GM18909 (cell line): ENCODE results near the gene SLC9A1.

Experiments
- ATAC-seq: cut with Tn5 transposase; IDR thresholded peaks from one replicate; pipeline ENCODE4 v1.9.1; 2021; ENCODE audit warnings: mild to moderate bottlenecking; ENCODE audit not compliant: unreplicated experiment, poor library complexity

Gene SLC9A1

DNA sequence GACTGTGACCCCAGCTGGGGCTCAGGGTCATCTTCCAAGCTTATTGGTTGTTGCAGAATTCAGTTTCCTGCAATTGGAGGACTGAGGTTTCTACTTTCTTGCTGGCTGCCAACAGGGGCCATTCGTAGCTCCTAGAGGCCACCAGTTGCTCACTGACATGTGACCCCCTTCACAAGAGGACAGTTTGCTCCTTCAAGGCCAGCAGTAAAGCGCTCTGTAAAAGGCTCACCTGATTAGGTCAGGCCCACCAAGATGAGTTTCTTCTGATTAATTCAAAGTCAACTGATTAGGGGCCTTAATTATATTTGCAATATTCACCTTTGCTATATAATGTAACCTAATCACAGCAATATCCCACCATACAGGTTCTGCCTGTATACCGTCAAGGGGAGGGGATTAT is 68.9 kb downstream of the SLC9A1 start:
- no peak for ATAC-seq

DNA sequence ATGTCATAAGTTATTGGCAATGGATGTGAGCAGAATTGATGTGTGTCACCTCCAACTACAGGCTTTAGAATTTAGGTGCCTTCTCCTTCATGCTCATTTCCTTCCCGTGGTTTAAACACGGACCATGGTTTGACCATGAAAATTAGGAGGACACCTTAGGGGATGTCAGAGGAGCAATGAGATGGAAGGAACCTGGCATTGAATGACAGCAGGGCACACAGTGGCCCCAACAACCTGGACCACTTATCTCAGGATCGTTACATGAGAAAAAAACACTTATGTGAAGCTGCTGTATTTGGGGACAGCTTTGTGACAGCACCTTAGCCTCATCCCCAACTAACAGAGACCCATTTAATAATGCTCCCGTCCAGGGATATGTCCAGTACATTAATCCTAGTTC is 70.8 kb downstream of the SLC9A1 start:
- no peak for ATAC-seq

DNA sequence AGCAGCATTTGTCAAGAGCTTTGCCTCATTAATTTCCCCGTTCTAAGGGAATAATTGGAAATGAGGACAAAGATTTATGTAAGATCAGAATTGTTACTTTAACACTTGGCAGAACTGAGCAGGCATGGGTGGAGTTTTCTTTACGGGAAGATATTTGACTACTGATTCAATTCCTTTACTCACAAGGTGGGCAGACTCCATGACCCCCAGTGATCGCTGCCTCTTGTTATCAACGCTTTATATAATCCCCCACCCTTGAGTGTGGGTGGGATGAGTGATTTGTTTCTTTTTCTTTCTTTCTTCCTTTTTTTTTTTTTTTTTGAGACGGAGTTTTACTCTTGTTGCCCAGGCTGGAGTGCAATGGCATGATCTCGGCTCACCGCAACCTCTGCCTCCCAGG is 77.0 kb downstream of the SLC9A1 start:
- ATAC-seq, result no peak

DNA sequence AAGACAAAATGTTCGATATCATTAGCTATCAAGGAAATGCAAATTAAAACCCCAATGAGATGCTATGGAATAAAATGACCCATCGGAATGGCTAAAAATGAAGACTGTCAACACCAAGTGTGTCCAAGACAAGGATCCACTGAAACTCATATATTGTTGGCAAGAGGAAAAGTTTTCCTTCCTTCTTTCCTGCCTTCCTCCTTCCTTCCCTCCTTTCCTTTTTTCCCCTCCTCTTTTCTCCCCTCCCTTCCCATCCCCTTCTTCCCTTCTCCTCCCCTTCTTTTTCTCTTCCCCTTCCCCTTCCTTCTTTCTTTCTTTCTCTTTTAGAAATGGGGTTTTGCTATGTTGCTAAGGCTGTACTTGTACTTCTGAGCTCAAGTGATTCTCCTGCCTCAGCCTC is 78.1 kb downstream of the SLC9A1 start:
- ATAC-seq, result no peak

DNA sequence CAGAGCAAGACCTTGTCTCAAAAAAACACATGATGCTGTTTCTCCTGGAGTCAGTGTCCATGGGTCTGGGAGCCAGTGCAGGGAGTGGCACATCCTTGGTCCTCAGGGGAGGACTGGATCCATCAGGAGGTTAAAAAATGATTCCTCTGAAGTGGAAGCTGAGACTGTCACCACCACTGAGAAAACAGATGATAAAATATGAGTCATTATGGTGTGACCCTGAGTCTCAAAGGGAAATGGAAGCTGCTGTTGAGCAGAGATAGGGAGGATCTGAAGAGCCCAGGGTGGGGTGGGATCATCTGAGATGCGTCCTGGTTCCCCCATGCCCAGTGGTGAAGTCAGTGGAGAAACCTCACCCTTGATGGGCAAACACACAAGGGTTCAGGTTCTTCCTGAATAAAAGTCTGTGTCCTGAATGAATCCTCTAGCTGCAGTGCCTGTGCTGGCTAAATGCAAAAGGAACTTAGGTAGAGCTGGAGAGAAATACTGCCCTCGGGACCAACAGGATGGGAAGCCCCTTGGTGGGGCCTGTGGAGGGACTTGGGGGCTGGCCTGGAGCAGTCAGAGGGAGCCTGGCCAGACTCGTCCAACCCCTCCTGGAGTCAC is 80.6 kb downstream of the SLC9A1 start:
- ATAC-seq, result no peak

DNA sequence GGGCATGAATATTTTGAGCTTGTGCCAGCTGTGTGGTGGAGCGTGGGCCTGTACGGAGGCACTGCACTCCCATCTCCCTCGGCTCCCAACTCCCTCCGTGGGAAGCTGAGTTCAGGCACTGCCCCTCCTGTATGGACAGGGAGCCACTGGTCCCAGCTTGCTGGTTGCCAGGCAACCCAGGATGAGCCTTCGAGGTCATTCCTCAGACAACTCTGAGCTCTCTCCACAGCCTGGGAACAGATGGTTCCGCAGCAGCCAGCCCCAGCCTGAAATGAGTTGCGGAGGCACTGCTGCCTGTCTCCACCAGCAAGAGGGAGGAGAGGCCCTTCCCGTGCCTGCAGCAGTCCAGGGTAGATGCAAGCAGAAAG is 83.9 kb downstream of the SLC9A1 start:
- ATAC-seq, result no peak

DNA sequence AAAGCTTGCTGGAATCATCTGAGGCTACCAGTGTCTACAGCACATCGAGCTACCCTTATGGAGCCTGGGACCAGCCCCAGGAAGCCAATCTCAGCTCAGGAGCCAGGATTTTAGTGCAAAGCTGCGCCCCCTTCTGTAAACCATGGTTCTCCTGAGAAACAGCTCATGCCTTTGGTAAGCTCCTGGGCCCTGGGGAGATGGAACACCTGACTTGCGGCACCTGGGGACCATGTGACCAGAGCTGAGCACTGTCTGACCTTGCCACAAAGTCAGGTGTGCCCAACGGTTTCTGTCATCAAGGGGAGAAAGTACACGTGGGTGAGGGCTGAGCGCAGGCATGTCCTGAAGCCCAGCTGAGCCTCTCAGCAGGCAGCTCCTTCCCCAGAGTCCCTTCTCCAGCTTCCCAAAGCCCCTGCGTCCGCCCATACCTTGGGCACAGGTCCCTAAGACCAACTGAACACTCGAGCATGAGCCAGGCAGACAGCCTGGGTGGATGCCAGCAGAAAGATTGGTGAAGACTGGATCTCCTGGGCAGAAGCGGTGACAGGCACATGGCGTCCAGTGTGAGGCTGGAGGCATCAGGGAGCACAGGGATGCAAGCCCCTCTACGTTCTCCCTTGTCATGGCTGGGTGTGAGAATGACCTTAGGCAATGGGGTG is 84.4 kb downstream of the SLC9A1 start:
- no peak for ATAC-seq

DNA sequence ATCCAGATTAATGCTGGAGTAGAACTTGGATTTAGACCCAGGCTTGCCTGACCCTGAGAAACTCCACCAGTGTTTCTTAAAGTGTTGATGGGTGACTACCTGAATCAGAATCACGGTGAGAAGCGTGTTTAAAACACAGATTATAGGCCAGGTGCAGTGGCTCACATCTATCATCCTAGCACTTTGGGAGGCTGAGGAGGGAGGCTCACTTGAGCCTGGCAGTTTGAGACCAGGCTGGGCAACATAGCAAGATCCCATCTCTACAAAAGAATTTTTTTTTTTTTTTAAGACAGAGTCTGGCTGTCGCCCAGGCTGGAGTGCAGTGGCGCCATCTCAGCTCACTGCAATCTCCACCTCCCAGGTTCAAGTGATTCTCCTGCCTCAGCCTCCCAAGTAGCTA is 86.0 kb downstream of the SLC9A1 start:
- no peak for ATAC-seq

DNA sequence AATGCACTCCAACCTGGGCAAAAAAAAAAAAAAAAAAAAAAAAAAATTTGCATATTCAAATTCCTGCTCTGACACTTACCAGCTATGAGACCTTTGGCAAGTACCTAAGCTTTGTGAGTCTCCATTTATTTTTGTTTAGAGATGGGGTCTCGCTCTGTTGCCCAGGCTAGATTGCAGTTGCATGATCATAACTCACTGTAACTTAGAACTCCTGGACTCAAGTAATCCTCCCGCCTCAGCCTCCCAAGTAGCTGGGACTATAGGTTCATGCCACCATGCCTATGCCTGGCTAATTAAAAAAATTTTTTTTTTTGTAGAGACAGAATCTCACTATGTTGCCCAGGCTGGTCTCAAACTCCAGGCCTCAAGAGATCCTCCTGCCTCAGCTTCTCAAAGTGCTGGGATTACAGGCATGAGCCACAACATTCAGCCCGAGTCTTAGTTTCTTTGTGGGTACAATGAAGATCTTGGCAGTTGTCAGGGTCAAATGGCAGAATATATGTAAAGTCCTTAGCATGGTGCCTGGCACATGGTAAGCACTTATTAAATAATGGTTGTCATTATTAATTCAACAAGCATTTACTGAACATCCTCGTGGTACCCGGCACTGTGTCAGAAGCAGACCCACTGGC is 88.8 kb downstream of the SLC9A1 start:
- no peak for ATAC-seq

DNA sequence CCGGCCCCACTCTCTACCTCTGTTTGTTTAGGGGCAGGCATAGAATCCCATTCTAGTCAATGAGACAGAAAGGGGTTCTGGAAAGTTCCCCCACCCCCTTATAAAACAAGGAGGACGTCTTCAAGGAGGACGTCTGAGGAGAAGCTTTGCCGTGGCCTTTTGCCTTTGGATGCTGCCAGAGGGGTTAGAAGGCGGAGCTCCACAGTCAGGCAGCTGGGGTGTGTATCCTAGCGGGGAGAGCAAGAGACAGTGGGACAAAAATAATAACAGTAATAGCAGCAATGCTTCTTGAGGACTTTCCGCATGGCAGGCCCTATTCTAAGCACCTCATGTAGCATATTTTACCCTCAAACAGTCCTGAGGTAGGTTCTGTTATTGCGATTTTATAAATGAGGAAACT is 94.0 kb downstream of the SLC9A1 start:
- ATAC-seq, result no peak

DNA sequence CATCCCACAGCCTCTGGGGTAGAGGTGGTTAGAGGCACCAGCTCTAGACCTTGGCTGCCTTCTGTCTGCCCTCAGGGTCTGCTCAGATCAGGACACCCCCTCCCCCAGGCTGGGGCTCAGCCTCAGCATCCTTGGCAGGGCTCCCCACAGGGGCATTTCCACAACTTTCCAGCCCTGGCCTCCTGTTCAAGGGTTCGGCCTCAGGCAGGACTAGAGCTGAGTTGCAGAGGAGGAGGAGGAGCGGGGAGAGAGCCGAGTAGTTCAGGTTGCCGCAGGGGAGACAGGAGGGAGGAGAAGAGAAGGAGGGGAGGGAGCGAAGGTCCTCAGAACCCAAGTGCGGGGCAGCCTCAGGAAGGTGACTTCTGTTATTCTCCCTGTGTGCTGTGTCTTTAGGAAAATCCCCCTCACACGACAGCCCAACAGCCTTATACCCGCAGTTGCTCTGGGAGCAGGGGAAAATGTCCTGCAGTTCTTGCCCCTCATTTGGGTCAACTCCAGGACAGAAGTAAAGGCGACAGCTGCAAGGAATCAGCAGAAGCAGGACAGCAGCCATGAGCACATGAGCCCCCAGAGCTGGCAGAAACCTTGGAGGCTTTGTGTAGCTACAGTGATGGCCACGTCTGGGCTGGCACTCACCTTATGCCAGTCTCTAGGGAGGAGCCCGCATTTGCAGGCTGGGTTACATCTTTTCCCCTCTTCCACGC is 95.8 kb downstream of the SLC9A1 start:
- no peak for ATAC-seq

DNA sequence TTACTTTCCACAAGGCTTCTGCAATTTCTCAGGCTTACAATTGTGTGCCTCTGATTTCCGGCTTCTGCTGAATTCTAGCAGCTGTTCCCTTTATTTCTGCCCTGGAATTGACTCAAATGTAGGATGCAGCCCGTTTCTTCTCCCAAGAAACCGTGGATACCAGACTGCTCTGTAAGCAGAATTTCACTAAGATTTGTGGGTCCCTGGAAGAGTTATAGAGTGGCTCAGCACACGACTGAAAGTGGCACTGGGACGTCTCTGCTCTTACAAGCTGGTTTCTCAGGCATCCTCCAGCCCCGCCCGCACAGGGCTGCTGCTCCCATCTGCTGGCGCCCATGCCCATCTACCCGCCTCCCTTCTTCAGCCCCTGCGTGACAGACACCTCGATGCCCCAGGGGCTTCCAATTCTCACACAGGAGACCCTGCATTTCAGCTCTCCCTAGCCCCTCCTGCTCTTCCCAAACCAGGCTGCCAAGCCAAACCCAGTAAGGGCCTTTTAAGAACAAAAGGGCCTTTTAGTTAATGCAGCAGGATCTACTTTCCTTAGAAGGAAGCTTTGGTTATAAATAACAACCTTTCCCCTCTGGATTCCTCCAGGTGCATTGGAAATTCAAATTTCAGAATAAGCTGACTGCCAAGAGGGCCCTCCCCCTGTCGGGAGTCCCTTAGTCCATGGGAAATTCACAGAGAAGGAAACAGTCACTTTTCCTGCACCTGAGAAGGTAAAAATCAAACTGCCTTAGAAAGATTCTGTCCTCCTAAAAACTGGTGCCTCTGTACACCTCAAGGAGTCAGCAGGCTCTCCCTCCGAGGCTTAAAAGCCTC is 96.9 kb downstream of the SLC9A1 start:
- no peak for ATAC-seq

DNA sequence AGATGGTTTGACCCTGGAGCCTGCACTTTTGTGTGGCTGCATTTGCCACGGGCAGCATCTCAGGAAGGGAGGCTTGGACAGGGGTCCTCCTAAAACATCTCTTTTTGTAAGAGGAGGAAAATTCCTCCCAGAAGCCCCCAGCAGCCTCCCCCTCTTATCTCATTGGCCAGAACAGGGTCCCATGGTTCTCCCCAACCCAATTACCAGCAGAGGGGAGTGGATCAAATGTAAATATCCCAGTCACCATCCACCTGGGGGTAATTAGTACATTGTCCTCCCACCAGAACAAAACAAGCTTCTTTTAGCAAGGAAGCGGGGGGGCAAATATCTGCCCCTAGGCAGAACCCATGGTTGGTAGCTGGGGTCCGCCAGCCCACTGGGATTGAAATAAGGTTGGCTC is 97.5 kb downstream of the SLC9A1 start:
- no peak for ATAC-seq

DNA sequence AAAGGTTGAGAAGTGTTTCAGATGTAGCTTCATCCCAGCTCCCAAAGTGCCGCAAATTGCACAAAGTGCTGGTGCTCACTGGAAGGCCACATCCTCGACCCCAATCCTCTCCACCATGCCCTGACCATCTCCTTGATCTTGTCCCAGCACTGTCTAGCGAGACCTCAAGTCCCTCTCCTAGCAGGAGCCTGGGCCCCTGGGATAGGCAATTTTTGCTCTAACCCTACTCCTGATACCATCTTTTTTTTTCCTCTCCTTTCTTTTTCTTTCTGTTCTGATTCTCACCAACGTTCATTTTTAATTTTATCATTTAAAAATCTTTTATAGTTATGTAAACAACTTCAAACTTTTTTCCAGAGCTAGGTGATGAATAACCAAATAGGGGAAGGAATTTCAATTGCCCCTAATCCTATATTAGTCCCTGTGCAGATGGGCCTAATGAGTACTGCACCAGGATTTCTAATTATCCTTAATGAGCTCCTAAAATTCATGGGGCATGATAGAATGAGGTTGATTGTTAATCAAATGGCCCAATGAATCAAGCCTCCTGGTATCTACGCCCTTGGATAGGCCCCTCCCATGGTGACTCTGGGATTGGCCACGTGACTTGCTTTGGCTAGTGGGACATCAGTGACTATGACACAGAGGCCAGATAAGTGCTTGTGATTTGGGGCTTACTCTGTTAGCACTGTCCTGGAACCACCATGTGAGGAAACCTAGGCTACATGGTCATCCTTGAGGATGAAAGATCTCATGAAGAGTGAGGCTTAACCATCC is 100.8 kb downstream of the SLC9A1 start:
- ATAC-seq, result no peak

DNA sequence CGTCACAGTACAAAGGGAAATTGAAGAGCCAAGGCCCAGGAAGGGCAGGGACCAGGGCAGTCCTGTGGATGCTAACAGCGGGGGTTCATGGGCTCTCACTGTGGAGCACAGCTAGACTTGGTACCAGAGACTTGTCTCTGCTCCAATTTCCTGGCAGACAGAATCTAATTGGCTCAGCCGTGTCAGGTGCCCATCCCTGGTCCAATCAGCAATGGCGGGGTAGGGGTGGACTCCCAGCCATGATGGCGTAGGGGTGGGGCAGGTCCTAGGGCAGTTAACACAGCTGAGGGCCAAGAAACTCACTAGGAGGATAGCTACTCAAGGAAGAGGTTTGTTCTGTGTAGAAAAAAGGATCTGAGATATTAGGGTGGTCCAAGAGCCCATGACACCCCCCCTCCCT is 102.4 kb downstream of the SLC9A1 start:
- no peak for ATAC-seq

DNA sequence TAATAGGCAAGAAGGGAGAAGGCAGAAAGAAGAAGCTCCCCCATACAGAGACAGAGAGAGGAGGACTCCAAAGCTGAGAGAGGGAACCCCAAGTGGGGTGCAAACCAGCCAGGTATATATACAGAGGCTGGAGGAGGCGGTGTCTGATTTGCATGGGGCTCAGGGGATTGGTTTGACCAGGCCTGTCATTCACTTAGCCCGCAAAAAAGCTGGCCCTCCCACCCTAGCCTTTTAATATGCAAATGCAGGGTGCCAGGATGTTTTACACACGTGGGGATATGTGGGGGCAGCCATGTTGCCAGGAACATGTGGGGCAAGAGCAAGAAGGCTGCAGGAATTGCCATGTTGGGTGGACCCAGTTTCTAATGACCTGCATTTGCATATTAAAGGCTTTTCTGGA is 105.3 kb downstream of the SLC9A1 start:
- ATAC-seq, result no peak

DNA sequence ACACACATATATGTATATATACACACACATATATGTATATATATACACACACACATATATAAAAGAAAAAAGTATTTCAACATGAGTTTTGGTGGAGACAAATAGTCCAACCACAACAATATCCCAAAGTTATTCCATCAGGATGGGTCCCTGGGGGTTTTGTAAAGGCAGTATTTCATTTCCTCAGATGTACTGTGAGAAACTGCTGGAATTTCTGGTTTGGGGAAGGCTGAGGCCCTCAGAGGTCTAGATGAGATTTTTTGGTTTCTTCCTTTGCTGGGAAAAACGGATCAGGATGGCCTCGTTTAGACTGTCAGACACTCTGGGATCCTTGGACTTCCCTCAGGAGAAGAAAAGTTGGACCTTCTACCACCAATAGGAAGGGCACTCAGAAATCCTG is 105.8 kb downstream of the SLC9A1 start:
- no peak for ATAC-seq
